Nucleus accumbens (tissue), 56 donors: ENCODE data around the gene MC1R.
"Not testable (repeated sequence)": the region's sequence is repeated elsewhere in the genome, so short reads cannot be mapped to it uniquely, and the experiment has no call there.

Source experiments
- DNase-seq, 56 donors: peaks; one replicate each; lab custom pipeline; 2025; lab: John Stamatoyannopoulos, UW

Gene MC1R

DNA sequence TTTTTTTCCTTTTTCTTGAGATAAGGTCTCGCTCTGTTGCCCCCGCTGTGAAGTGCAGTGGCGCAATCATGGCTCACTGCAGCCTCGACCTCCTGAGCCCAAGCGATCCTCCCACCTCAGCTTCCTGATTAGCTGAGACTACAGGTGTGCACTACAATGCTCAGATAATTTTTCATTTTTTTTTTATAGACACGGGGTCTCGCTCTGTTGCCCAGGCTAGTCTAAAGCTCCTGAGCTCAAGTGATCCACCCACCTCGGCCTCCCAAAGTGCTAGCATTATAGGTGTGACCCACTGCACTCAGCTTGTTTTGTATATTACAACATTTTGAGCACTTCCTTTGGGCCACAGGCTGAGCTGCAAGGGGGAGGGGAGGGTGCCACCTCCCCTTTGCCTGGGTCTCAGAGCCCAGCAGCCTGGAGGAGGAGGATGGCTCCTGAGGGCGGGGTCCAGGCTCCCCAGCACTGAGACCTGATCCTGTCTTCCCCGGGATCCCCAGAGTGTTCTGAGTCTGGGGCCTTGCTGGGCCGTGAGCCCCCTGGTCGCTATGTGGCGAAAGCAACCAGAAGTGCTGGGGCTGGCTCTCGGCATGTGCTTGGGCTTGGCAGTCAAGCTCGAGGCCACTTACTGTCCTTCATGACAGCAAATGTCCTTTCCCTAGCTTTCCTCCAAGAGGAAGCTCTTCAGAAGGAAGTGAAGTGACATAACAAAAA is 38.0 kb downstream of the MC1R start:
- DNase-seq = no peak

DNA sequence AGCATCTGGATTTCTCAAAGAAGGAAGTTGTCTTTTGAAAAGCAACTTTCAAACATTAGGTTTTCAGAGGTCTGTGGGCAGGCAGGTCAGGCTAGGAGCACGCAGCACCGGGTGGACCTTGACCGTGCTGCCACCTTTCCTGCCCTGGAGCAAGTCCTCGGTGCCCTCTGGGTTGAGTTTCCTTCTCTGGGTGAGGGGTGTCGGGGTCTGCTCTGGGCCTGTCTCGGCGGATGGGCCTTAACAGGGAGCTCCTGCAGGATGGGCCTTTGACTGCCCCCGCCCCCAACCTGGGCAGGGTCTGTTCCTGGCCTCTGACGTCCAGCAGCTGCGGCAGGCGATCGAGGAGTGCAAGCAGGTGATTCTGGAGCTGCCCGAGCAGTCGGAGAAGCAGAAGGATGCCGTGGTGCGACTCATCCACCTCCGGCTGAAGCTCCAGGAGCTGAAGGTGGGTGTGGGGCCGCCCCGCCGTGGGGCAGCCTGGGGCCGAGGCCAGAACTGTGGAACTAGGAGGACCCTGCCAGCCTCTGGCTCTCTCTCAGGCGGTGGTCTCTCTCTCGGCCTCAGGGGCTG is 38.6 kb downstream of the MC1R start:
- DNase-seq = no peak

DNA sequence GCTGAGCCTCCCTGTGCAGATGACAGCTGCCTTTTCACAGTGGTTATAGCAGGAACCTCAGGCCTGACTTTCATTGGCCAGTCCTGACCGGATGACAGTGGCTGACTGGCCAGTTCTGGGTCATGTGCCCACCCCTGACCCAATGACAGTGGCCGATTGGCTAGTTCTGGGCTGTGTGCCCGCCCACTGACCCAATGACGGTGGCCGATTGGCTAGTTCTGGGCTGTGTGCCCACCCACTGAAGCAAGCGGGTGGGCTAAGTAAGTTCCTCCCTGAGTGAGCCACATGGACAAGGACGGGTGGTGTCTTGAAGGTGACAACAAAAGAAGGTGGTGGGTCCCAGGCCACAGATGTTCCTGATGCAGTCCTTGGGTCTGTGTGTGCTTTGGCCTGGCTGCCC is 39.4 kb downstream of the MC1R start:
- DNase-seq = peak in 7 of 56 donors; percentile 5 to 39 (median 23)

DNA sequence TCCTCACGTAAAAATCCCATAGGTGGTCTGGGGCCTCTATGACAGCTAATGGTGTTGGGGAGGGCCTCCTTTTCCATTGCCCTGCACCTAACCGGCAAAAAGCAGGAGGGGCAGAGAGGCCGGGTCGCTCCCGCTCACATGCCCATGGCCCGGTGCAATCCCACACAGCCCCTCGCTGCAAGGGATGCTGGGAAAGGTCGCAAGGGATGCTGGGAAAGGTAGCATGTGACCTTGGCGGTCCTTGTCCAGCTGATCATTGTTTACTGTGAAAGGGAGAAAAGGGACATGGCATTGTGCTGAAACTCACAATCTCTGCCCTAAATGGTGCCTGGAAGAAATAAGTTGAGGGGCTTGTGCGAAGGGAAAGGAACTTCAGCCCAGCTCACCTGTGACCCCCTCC is 39.9 kb downstream of the MC1R start:
- no peak for DNase-seq

DNA sequence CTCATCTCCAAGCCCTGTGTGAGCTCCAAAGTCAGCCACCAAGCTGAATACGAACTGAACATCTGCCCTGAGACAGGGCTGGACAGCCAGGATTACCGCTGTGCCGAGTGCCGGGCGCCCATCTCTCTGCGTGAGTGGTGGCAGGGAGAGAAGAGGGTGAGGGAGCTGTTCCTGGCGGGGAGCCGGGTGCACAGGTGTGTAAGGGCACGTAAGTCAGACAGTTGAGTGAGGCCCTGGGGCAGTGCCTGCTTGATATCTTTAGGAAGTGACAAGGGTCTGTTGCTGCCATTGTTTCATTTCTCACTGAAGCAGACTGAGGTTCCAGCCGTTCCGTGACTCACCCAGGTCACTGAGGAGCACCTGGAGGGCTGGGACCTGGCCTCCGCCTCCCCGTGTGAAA is 42.3 kb downstream of the MC1R start:
- DNase-seq = no peak

DNA sequence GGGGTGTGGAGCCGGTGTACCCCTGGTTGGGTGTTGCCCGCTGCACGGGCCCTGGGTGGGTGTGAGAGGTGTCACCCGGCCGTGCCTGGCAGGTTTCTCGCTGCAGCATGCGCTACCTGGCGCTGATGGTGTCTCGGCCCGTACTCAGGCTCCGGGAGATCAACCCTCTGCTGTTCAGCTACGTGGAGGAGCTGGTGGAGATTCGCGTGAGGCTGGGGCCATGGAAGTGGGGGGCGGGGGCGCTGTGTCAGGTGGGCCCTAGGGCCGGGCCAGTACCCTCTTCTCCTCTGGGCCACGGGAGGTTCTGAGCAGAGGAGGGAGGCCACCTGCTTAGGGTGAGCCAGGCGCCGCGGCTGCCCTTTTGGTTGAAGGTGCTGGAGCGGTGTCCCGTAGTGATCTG is 43.3 kb downstream of the MC1R start:
- DNase-seq = no peak

DNA sequence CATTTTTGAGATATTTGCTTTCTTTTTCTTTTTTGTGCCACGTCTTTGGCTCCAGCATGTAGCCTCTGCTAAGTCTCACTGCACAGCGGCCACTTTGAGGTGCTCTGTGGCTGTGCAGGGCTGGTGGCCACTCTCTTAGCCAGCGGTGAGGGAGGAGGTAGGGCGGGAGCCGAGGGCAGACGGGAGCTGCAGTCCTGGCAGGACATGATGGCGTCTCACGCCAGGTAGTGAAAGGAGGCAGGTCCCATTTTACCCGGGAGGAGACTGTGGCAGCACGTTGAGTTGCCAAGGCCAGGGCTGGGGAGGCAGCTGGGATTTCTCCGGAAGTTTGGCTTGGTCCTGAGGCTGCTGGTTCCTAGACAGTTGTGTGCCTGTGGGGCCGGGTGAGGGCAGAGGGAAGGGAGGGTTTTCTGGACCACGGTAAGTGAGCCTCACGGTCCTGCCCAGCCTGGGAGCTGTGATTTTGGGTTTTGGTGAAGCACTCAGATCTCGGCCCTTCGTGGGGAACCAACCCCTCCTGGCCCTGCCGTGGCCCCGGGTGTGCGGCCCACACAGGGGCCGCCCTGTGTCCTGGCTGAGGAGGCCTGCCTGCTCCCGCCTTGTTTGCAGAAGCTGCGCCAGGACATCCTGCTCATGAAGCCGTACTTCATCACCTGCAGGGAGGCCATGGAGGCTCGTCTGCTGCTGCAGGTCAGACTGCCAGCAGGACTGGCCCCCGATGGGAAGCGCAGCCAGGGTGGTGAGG is 44.3 kb downstream of the MC1R start:
- no peak for DNase-seq

DNA sequence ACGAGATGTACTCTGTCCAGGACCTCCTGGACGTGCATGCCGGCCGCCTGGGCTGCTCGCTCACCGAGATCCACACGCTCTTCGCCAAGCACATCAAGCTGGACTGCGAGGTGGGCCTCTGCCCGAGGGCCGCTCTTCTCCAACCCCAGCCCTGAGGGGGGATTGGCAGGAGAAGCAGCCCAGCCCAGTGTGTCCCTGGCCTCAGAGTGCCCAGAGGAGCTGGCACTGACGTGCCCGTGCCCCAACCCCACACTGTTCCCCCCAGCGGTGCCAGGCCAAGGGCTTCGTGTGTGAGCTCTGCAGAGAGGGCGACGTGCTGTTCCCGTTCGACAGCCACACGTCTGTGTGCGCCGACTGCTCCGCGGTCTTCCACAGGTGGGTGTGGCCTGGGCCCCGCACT is 45.5 kb downstream of the MC1R start:
- DNase-seq = no peak

DNA sequence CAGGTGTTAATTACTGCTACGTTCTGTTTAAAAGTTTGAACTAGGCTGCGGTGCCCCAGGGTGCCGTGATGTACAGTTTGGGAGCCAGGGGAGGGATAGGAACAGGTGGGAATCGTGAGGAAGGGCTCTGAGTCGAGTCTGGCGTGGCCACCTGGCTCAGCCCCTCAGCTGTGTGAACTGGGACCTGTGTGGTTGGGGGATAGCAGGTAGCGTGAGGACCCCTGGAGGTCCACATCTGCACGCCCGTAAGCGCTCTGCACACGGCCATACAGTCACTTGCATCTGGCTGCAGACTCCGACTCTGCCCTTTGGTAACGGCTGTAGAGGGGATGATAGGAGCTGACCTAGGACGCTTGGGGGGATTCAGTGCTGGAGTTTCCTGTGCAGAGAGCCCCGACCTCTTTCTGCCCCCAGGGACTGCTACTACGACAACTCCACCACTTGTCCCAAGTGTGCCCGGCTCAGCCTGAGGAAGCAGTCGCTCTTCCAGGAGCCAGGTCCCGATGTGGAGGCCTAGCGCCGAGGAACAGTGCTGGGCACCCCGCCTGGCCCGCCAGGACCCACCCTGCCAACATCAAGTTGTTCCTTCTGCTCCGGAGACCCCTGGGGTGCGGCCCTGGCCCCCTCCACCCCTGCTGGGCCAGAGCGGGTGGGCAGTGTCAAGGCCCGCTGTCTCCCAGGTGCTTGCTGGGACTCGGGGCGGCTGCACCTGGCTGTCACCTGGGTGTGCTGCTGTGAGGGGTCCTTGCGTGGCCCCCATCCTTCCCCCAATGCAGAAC is 47.0 kb downstream of the MC1R start:
- DNase-seq = no peak

DNA sequence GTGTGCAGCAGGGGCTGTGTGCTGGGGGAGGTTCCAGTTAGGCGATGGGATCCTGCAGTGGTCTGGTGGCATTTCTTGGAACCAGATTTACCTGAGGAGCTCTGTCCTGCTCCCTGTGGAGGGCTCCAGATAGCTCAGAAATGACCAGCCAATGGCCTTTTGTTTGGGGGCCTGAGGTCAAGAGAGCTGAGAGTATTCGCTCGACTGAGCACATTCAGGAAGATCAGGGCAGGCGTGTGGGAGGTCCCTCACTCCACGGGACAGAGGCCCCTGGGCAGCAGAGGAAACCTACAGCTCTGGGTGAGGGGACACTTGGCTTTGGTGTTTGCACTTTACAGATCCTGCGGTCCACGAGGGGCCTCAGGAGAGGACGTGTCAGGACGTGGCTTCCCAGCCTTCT is 48.1 kb downstream of the MC1R start:
- DNase-seq = no peak

DNA sequence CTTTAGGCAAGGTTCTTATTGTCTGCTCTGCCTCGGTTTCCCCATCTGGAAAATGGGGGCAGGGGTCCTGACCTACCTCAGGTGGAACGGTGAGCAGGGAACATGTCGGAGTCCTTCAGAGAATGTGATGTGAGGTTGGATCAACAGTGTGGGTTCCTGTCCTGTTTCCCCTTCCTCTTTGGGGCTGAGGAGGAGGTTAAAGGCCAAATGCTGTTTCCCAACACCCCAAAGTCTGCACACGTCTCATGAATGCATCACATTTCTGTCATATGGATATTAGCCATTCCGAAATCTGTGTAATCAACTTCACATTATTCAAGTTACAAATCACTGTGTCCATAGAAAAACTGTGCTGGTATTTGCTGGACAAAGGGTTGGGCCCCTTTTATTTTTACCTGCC is 48.8 kb downstream of the MC1R start:
- DNase-seq = not testable (repeated sequence)

DNA sequence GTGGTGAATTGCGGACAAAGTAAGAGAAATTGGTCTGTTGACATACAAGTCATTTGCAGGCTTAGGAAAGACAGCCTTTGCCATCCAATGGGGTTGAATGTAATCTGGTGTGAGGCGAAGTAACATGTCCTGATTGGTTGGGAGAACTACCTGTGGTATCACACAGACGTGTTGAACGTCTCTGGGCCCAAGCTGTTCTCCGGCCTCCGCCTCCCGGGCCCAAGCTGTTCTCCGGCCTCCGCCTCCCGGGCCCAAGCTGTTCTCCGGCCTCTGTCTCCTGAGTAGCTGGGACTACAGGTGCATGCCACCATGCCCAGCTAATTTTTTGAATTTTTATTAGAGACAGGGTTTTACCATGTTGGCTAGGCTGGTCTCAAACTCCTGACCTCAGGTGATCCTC is 49.4 kb downstream of the MC1R start:
- not testable (repeated sequence) for DNase-seq

DNA sequence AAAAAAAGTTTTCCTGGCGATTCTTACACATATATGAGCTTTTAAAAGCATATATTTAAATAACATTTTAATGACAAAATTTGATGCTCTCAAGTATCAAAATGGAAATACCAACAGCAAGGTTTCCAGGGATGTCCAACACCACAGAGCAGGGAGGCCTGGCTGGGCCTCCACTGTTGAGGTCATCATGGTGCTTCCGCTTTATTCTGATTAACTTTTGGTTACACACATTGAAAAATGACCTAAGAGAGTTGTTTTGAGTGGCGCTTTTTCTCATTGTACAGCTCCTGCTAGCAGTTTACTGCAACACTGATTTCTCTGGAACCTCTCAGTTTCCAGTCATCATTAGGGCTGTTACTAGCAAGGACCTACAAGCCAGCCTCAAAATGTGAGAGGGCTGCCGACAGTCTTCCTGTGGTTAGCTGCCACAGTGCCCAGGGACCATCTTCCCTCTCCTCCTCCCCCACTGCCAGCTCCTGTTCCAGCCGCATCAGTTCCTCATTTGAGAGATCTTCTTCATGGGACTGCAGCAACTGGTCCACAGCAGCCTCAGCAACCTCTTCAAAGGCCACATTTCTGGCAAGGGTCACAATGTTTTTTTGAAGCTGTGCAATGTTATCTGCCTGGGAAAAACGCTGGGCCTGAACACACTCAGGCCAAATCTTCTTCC is 51.2 kb downstream of the MC1R start:
- peak in 4 of 56 donors; percentile 2 to 29 (median 15) for DNase-seq
